ENCODE results near the gene LUC7L2. TPM values are rescaled to one million over a fixed set of nuclear protein-coding genes. Genes with fewer than 3 reads are reported as not detected.

Gene LUC7L2
- total and polyA plus RNA-seq, 9 of the 15 experiments (the other 6 are each of a cell fraction or from before 2014, with no cell fraction given), result 56.1 to 207 (median 141) TPM

GRCh38 chr7:139360210-139360947 lies 685 bp downstream of the LUC7L2 start (continued):
- TF ChIP-seq C11orf30 (IDR thresholded peaks at IDR 0.05; ENCODE audit: low read depth), result peak; percentile 59
- no peak for TF ChIP-seq ZNF57 (CRISPR knock-in tag; IDR thresholded peaks at IDR 0.05)
- TF ChIP-seq, protein P1, sequence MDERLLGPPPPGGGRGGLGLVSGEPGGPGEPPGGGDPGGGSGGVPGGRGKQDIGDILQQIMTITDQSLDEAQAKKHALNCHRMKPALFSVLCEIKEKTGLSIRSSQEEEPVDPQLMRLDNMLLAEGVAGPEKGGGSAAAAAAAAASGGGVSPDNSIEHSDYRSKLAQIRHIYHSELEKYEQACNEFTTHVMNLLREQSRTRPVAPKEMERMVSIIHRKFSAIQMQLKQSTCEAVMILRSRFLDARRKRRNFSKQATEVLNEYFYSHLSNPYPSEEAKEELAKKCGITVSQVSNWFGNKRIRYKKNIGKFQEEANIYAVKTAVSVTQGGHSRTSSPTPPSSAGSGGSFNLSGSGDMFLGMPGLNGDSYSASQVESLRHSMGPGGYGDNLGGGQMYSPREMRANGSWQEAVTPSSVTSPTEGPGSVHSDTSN (CRISPR knock-in tag; IDR thresholded peaks at IDR 0.05; ENCODE audit: low read depth), result peak; percentile 95
- TF ChIP-seq, protein P1 (tag; conservative IDR thresholded peaks at IDR 0.05; ENCODE audit: low read depth), result peak; percentile 96
- peak; percentile 59 for TF ChIP-seq RBM22 (IDR thresholded peaks at IDR 0.05; ENCODE audit: low read depth, low read length, poor library complexity, severe bottlenecking)
- no peak for TF ChIP-seq ZNF347 (CRISPR knock-in tag; IDR thresholded peaks at IDR 0.05; ENCODE audit: low read depth)
- TF ChIP-seq, protein P2, sequence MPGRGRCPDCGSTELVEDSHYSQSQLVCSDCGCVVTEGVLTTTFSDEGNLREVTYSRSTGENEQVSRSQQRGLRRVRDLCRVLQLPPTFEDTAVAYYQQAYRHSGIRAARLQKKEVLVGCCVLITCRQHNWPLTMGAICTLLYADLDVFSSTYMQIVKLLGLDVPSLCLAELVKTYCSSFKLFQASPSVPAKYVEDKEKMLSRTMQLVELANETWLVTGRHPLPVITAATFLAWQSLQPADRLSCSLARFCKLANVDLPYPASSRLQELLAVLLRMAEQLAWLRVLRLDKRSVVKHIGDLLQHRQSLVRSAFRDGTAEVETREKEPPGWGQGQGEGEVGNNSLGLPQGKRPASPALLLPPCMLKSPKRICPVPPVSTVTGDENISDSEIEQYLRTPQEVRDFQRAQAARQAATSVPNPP (IDR thresholded peaks at IDR 0.05; ENCODE audit: borderline replicate concordance, insufficient read depth, insufficient read length), result no peak
- TF ChIP-seq MBD1 (CRISPR knock-in tag; IDR thresholded peaks at IDR 0.05), result no peak
- TF ChIP-seq XRCC3 (IDR thresholded peaks at IDR 0.05), result no peak
- TF ChIP-seq ZNF23 (CRISPR knock-in tag; IDR thresholded peaks at IDR 0.05), result no peak
- no peak for TF ChIP-seq ZNF584 (CRISPR knock-in tag; IDR thresholded peaks at IDR 0.05; ENCODE audit: low read depth)
- TF ChIP-seq MBD2 (IDR thresholded peaks at IDR 0.05; ENCODE audit: borderline replicate concordance, low read depth), result peak; percentile 94
- no peak for TF ChIP-seq ZNF507 (tag; conservative IDR thresholded peaks at IDR 0.05)
- TF ChIP-seq TEAD1 (CRISPR knock-in tag; IDR thresholded peaks at IDR 0.05), result peak in 1 of 2 experiments; percentile 56; a peak in 1 of 4 replicates
- peak; percentile 94 for TF ChIP-seq RBM25 (IDR thresholded peaks at IDR 0.05; ENCODE audit: low read depth, low read length, severe bottlenecking)
- no peak for TF ChIP-seq SAFB (IDR thresholded peaks at IDR 0.05; ENCODE audit: borderline replicate concordance, low read depth, low read length)
- no peak for TF ChIP-seq CC2D1A (IDR thresholded peaks at IDR 0.05)
- TF ChIP-seq CHCHD3 (CRISPR knock-in tag; IDR thresholded peaks at IDR 0.05), result no peak
- 0 out of 2 replicates have a peak, but pooled peaks have one; percentile 74 for TF ChIP-seq HOXB6 (CRISPR knock-in tag; IDR thresholded peaks at IDR 0.05; ENCODE audit: borderline replicate concordance)
- no peak for TF ChIP-seq ZNF445 (CRISPR knock-in tag; IDR thresholded peaks at IDR 0.05; ENCODE audit: low read depth)
- peak; percentile 79 for TF ChIP-seq SP2 (IDR thresholded peaks at IDR 0.05; ENCODE audit: extremely low read depth, low read depth, low read length, poor library complexity, severe bottlenecking)
- TF ChIP-seq RFX1 (IDR thresholded peaks at IDR 0.05), result no peak
- TF ChIP-seq ZNF133 (CRISPR knock-in tag; IDR thresholded peaks at IDR 0.05), result no peak
- TF ChIP-seq MECOM (CRISPR knock-in tag; IDR thresholded peaks at IDR 0.05), result 0 out of 2 replicates have a peak, but pooled peaks have one; percentile 1
- TF ChIP-seq NCOA6 (IDR thresholded peaks at IDR 0.05), result no peak
